PC-9 (cell line): ENCODE results near the gene EHBP1. TPM values are rescaled to one million over a fixed set of nuclear protein-coding genes. Genes with fewer than 3 reads are reported as not detected.

ENCODE experiments used
- BruUV-seq: library from RNA; stranded (reverse); fragments of 400-500 nt; replicated peaks from 2 replicates; lab custom pipeline; 2021; lab: Mats Ljungman, UMichigan
- CTCF ChIA-PET: fragments of 300-600 bp; sonication (Branson Sonifier 250); formaldehyde crosslinking; loops from one replicate; lab custom pipeline; 2022; ENCODE audit warnings: antibody characterized with exemption; lab: Charles Lee
- POLR2A ChIA-PET: fragments of 300-600 bp; sonication (Branson Sonifier 250); formaldehyde crosslinking; loops from one replicate; lab custom pipeline; 2022; ENCODE audit warnings: antibody characterized with exemption; ENCODE audit not compliant: unreplicated experiment; lab: Charles Lee
- DNase-seq, 2 experiments: peaks; one replicate each; pipeline versions ENCODE4 v3.0.0 to v3.0.0-alpha.2; 2015 to 2022; ENCODE audit warnings: mixed read lengths in 1 of 2
- H2AFZ ChIP-seq: fragments of 200-600 bp; sonication (generic); 2 replicates; pipeline ENCODE4 v1.8.1; 2017; ENCODE audit warnings: antibody characterized with exemption
- H3F3A ChIP-seq: fragments of 200-600 bp; sonication (generic); 2 replicates; pipeline ENCODE4 v1.8.1; 2017; ENCODE audit warnings: antibody characterized with exemption, mild to moderate bottlenecking, low read depth; ENCODE audit not compliant: insufficient read depth
- H3K27ac ChIP-seq: fragments of 200-600 bp; sonication (generic); 2 replicates; pipeline ENCODE4 v1.6.1; 2016; ENCODE audit warnings: mixed run types
- H3K27me3 ChIP-seq: fragments of 200-600 bp; sonication (generic); 2 replicates; pipeline ENCODE4 v1.6.1; 2016; ENCODE audit warnings: low read depth, mixed run types; ENCODE audit not compliant: insufficient read depth
- H3K36me3 ChIP-seq: fragments of 200-600 bp; sonication (generic); 2 replicates; pipeline ENCODE4 v1.6.1; 2016; ENCODE audit warnings: low read depth, mixed run types
- H3K4me1 ChIP-seq: fragments of 200-600 bp; sonication (generic); replicated peaks from 2 replicates; pipeline ENCODE4 v1.6.1; 2016; ENCODE audit warnings: mixed run types; ENCODE audit not compliant: insufficient read depth
- H3K4me2 ChIP-seq: fragments of 200-600 bp; sonication (generic); 2 replicates; pipeline ENCODE4 v1.6.1; 2017; ENCODE audit warnings: mixed run types
- H3K4me3 ChIP-seq: fragments of 200-600 bp; sonication (generic); 2 replicates; pipeline ENCODE4 v1.6.1; 2016; ENCODE audit warnings: mixed run types
- H3K79me2 ChIP-seq: fragments of 200-600 bp; sonication (generic); 2 replicates; pipeline ENCODE4 v1.6.1; 2017; ENCODE audit warnings: low read depth, mixed run types
- H3K9me2 ChIP-seq: fragments of 200-600 bp; sonication (generic); 2 replicates; pipeline ENCODE4 v1.8.1; 2017; ENCODE audit warnings: mild to moderate bottlenecking; ENCODE audit not compliant: insufficient read depth
- H3K9me3 ChIP-seq: fragments of 200-600 bp; sonication (generic); 2 replicates; pipeline ENCODE4 v1.8.1; 2016; ENCODE audit warnings: low read depth; ENCODE audit not compliant: insufficient read depth
- H4K20me1 ChIP-seq: fragments of 200-600 bp; sonication (generic); 2 replicates; pipeline ENCODE4 v1.8.1; 2017; ENCODE audit not compliant: insufficient read depth
- CTCF ChIP-seq: fragments of 200-600 bp; sonication (generic); conservative IDR thresholded peaks from 2 replicates; pipeline ENCODE4 v1.6.1; 2017; ENCODE audit warnings: mixed run types, antibody characterized with exemption, mild to moderate bottlenecking, moderate library complexity
- EZH2 ChIP-seq: fragments of 200-600 bp; sonication (generic); IDR thresholded peaks from 2 replicates; pipeline ENCODE4 v1.8.0; 2017; ENCODE audit warnings: antibody characterized with exemption, low read depth
- intact Hi-C: fragments of 100-400 bp; cut with micrococcal nuclease; formaldehyde crosslinking; loops from one replicate; pipeline ENCODE4 v1.10.0; 2022; ENCODE audit not compliant: unreplicated experiment
- total RNA-seq: library from RNA; stranded (reverse); gene quantifications from 2 replicates; pipeline ENCODE4 v1.2.3, GENCODE V29; 2021

The EHBP1 gene
- total RNA-seq, 1 experiment from 2014 or later: 100 TPM

- Histone ChIP-seq H3K4me2 (no peak overlapping the region), H3K36me3 (no peaks in the 10 kb centered on the region), H3F3A (no peaks in the 10 kb centered on the region), H3K9me3 (no peaks in the 10 kb centered on the region), H4K20me1 (no peaks in the 10 kb centered on the region), H3K4me3 (no peak overlapping the region), H2AFZ (no peak overlapping the region), H3K79me2 (no peaks in the 10 kb centered on the region), H3K27me3 (no peaks in the 10 kb centered on the region), H3K4me1 (peaks cover 11% of the 10 kb centered on the region; the same call in 1 of the 2 replicates), H3K9me2 (no peaks in the 10 kb centered on the region), H3K27ac (no peak overlapping the region)
- no peak for TF ChIP-seq EZH2
- TF ChIP-seq CTCF: no peak
- intact Hi-C loops: no loop called here
- ChIA-PET POLR2A (no interaction called here), CTCF (no interaction called here)
- no TSS peak for BruUV-seq
- no peak for DNase-seq
These were observed 20.3 kb upstream of the EHBP1 start for GRCh38 chr2:62685256-62685655.

GRCh38 chr2:62686012-62686685 lies 19.4 kb upstream of the EHBP1 start:
- H3K27me3 ChIP-seq: no peaks in the 10 kb centered on the region
- H3F3A ChIP-seq: no peaks in the 10 kb centered on the region
- BruUV-seq: no TSS peak
- CTCF ChIA-PET: no interaction called here
- no peak for TF ChIP-seq CTCF
- TF ChIP-seq EZH2: no peak
- H3K27ac ChIP-seq: no peak overlapping the region
- POLR2A ChIA-PET: no interaction called here
- intact Hi-C loops: no loop called here
- H3K4me2 ChIP-seq: no peak overlapping the region
- no peaks in the 10 kb centered on the region for H3K9me2 ChIP-seq
- H3K4me1 ChIP-seq: peaks cover 11% of the 10 kb centered on the region; the same call in 1 of the 2 replicates
- H2AFZ ChIP-seq: no peak overlapping the region
- no peak overlapping the region for H3K4me3 ChIP-seq
- no peaks in the 10 kb centered on the region for H4K20me1 ChIP-seq
- no peaks in the 10 kb centered on the region for H3K36me3 ChIP-seq
- DNase-seq: no peak
- no peaks in the 10 kb centered on the region for H3K79me2 ChIP-seq
- no peaks in the 10 kb centered on the region for H3K9me3 ChIP-seq

- Histone ChIP-seq H3K9me3 (no peaks in the 10 kb centered on the region), H3K79me2 (no peaks in the 10 kb centered on the region), H3K4me2 (no peak overlapping the region), H3F3A (no peaks in the 10 kb centered on the region), H3K27me3 (no peaks in the 10 kb centered on the region), H3K4me3 (no peak overlapping the region), H3K9me2 (no peaks in the 10 kb centered on the region), H3K36me3 (no peaks in the 10 kb centered on the region), H3K4me1 (peaks cover 16% of the 10 kb centered on the region), H3K27ac (no peak overlapping the region), H2AFZ (no peak overlapping the region), H4K20me1 (no peaks in the 10 kb centered on the region)
- no TSS peak for BruUV-seq
- intact Hi-C loops: no loop called here
- TF ChIP-seq CTCF (no peak), EZH2 (no peak)
- peak in 1 of 2 experiments; percentile 67 for DNase-seq
- ChIA-PET CTCF (no interaction called here), POLR2A (interaction anchor here (0.5 to 0.6 kb wide), 4 partner anchors 17 to 415 kb away, joined by 3 to 4 read pairs (median 3); no protein-coding TSS in a partner anchor)
These were observed 17.9 kb upstream of the EHBP1 start for GRCh38 chr2:62687636-62688035.
